HEK293 (cell line): ENCODE data around the gene MYADML2.

Experiments
- CTCF ChIA-PET: fragments of 350-600 bp; formaldehyde crosslinking; extraction: SDS; loops from one replicate; lab custom pipeline; 2021; ENCODE audit warnings: antibody characterized with exemption; lab: Yijun Ruan, JAX
- POLR2A ChIA-PET: fragments of 300-600 bp; formaldehyde crosslinking; extraction: SDS; loops from one replicate; lab custom pipeline; 2020; ENCODE audit warnings: antibody characterized with exemption, inconsistent platforms; lab: Yijun Ruan, JAX
- H3K27ac ChIP-seq: fragments of 200-500 bp; sonication (Bioruptor generic); 2 replicates; pipeline ENCODE4 v1.5.1; 2014; ENCODE audit warnings: low read depth, low read length, control low read depth, inconsistent platforms; ENCODE audit errors: extremely low read depth
- H3K36me3 ChIP-seq, 2 experiments: fragments of 200-500 bp in 1 of 2; sonication (Bioruptor generic) in 1 of 2; 1 replicate in 1 of 2; 2 replicates in 1 of 2; pipeline ENCODE4 v1.5.1; 2014 to 2017; ENCODE audit warnings: inconsistent platforms in 2 of 2, low read length in 2 of 2; ENCODE audit not compliant: control insufficient read depth in 2 of 2, insufficient read depth in 1 of 2
- H3K4me1 ChIP-seq: fragments of 200-500 bp; sonication (Bioruptor generic); 2 replicates; pipeline ENCODE4 v1.5.1; 2014; ENCODE audit warnings: mild to moderate bottlenecking, low read length, inconsistent platforms; ENCODE audit not compliant: control insufficient read depth, insufficient read depth
- H3K4me3 ChIP-seq: 2 replicates; pipeline ENCODE4 v1.5.1; 2011; ENCODE audit warnings: low read depth, mild to moderate bottlenecking, control low read depth, low read length, moderate library complexity
- H3K9me3 ChIP-seq: fragments of 200-500 bp; sonication (Bioruptor generic); 2 replicates; pipeline ENCODE4 v1.5.1; 2014; ENCODE audit warnings: low read depth, low read length, inconsistent platforms; ENCODE audit not compliant: control insufficient read depth, insufficient read depth
- GFI1B ChIP-seq: fragments of 450-650 bp; formaldehyde crosslinking; IDR thresholded peaks from 2 replicates; pipeline ENCODE4 v1.5.1; 2016; ENCODE audit warnings: missing biosample characterization, missing genetic modification characterization
- SP2 ChIP-seq: fragments of 450-650 bp; formaldehyde crosslinking; IDR thresholded peaks from 2 replicates; pipeline ENCODE4 v1.5.1; 2016; ENCODE audit warnings: missing biosample characterization, missing genetic modification characterization
- TCF7L2 ChIP-seq: IDR thresholded peaks from 2 replicates; pipeline ENCODE4 v1.6.1; 2011; ENCODE audit warnings: low read depth, mild to moderate bottlenecking, inconsistent platforms, low read length, moderate library complexity, borderline replicate concordance
- TRIM28 ChIP-seq: IDR thresholded peaks from 2 replicates; pipeline ENCODE4 v1.6.1; 2011; ENCODE audit warnings: low read length, control low read depth, borderline replicate concordance
- ZBTB20 ChIP-seq: fragments of 450-650 bp; formaldehyde crosslinking; IDR thresholded peaks from 2 replicates; pipeline ENCODE4 v1.5.1; 2016; ENCODE audit warnings: missing biosample characterization, missing genetic modification characterization
- ZBTB48 ChIP-seq: fragments of 450-650 bp; formaldehyde crosslinking; IDR thresholded peaks from 2 replicates; pipeline ENCODE4 v1.5.1; 2016; ENCODE audit warnings: missing biosample characterization, missing genetic modification characterization
- ZEB2 ChIP-seq: fragments of 450-650 bp; formaldehyde crosslinking; IDR thresholded peaks from 2 replicates; pipeline ENCODE4 v1.5.1; 2016; ENCODE audit warnings: missing biosample characterization, missing genetic modification characterization
- ZNF112 ChIP-seq: fragments of 450-650 bp; formaldehyde crosslinking; IDR thresholded peaks from 2 replicates; pipeline ENCODE4 v1.5.0; 2017; ENCODE audit warnings: missing biosample characterization, missing genetic modification characterization
- ZNF138 ChIP-seq: fragments of 450-650 bp; formaldehyde crosslinking; IDR thresholded peaks from 2 replicates; pipeline ENCODE4 v1.5.1; 2016; ENCODE audit warnings: missing biosample characterization, missing genetic modification characterization, borderline replicate concordance
- ZNF169 ChIP-seq: fragments of 450-650 bp; formaldehyde crosslinking; IDR thresholded peaks from 2 replicates; pipeline ENCODE4 v1.5.1; 2016; ENCODE audit warnings: missing biosample characterization, missing genetic modification characterization
- ZNF175 ChIP-seq: fragments of 450-650 bp; formaldehyde crosslinking; IDR thresholded peaks from 2 replicates; pipeline ENCODE4 v1.5.1; 2016; ENCODE audit warnings: missing biosample characterization, missing genetic modification characterization
- ZNF239 ChIP-seq: fragments of 450-650 bp; formaldehyde crosslinking; IDR thresholded peaks from 2 replicates; pipeline ENCODE4 v1.5.1; 2016; ENCODE audit warnings: missing biosample characterization, missing genetic modification characterization
- ZNF335 ChIP-seq: fragments of 450-650 bp; formaldehyde crosslinking; conservative IDR thresholded peaks from 2 replicates; pipeline ENCODE4 v1.5.1; 2016; ENCODE audit warnings: missing biosample characterization, missing genetic modification characterization
- ZNF423 ChIP-seq: fragments of 450-650 bp; formaldehyde crosslinking; IDR thresholded peaks from 2 replicates; pipeline ENCODE4 v1.5.1; 2016; ENCODE audit warnings: missing biosample characterization, missing genetic modification characterization
- ZNF555 ChIP-seq: fragments of 450-650 bp; formaldehyde crosslinking; conservative IDR thresholded peaks from 2 replicates; pipeline ENCODE4 v1.5.1; 2017; ENCODE audit warnings: missing biosample characterization, mild to moderate bottlenecking, missing genetic modification characterization, inconsistent platforms
- ZNF600 ChIP-seq: fragments of 450-650 bp; formaldehyde crosslinking; IDR thresholded peaks from 2 replicates; pipeline ENCODE4 v1.5.1; 2016; ENCODE audit warnings: missing biosample characterization, missing genetic modification characterization
- ZNF621 ChIP-seq: fragments of 450-650 bp; formaldehyde crosslinking; IDR thresholded peaks from 2 replicates; pipeline ENCODE4 v1.5.1; 2017; ENCODE audit warnings: missing biosample characterization, missing genetic modification characterization
- ZNF777 ChIP-seq: fragments of 450-650 bp; formaldehyde crosslinking; IDR thresholded peaks from 2 replicates; pipeline ENCODE4 v1.5.1; 2017; ENCODE audit warnings: missing biosample characterization, missing genetic modification characterization, borderline replicate concordance
- TF ChIP-seq, protein P1 (sequence below): fragments of 450-650 bp; formaldehyde crosslinking; IDR thresholded peaks from 2 replicates; pipeline ENCODE4 v1.5.1; 2016; ENCODE audit warnings: missing biosample characterization, missing genetic modification characterization
- TF ChIP-seq, protein P2 (sequence below): fragments of 450-650 bp; formaldehyde crosslinking; IDR thresholded peaks from 2 replicates; pipeline ENCODE4 v1.5.1; 2017; ENCODE audit warnings: missing biosample characterization, missing genetic modification characterization

Gene MYADML2

DNA sequence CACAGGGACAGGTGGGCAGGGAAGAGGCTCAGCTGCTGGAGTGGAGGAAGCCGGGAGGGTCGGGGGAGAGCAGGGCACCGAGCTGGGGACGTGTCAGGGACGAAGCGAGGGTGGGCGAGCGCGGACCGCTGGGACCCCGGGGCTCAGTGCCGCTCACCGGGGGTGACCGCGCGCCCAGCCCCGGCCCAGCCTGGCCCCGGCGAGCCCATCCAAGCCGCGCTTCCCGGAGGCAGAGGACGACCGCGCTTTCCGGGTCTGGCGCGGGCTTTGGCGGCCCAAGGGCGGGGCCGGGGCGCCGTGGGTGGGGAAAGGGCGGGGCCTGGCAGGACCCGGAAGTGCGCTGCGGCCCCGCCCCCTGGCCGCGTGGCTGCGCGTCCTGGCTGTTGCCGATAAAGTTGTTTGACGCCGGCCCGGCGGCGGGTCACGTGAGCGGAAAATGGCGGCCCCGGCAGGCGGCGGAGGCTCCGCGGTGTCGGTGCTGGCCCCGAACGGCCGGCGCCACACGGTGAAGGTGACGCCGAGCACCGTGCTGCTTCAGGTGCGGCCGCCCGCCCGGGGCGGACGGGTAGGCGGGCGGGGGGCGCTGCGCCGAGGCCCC is 30.3 kb upstream of the MYADML2 start, which contains the start of gene ASPSCR1 (continued):
- TF ChIP-seq, protein P1, sequence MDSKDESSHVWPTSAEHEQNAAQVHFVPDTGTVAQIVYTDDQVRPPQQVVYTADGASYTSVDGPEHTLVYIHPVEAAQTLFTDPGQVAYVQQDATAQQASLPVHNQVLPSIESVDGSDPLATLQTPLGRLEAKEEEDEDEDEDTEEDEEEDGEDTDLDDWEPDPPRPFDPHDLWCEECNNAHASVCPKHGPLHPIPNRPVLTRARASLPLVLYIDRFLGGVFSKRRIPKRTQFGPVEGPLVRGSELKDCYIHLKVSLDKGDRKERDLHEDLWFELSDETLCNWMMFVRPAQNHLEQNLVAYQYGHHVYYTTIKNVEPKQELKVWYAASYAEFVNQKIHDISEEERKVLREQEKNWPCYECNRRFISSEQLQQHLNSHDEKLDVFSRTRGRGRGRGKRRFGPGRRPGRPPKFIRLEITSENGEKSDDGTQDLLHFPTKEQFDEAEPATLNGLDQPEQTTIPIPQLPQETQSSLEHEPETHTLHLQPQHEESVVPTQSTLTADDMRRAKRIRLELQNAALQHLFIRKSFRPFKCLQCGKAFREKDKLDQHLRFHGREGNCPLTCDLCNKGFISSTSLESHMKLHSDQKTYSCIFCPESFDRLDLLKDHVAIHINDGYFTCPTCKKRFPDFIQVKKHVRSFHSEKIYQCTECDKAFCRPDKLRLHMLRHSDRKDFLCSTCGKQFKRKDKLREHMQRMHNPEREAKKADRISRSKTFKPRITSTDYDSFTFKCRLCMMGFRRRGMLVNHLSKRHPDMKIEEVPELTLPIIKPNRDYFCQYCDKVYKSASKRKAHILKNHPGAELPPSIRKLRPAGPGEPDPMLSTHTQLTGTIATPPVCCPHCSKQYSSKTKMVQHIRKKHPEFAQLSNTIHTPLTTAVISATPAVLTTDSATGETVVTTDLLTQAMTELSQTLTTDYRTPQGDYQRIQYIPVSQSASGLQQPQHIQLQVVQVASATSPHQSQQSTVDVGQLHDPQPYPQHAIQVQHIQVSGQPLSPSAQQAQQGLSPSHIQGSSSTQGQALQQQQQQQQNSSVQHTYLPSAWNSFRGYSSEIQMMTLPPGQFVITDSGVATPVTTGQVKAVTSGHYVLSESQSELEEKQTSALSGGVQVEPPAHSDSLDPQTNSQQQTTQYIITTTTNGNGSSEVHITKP (tag by site-specific recombination), result no peak
- no peak for TF ChIP-seq ZNF175 (tag by site-specific recombination)

DNA sequence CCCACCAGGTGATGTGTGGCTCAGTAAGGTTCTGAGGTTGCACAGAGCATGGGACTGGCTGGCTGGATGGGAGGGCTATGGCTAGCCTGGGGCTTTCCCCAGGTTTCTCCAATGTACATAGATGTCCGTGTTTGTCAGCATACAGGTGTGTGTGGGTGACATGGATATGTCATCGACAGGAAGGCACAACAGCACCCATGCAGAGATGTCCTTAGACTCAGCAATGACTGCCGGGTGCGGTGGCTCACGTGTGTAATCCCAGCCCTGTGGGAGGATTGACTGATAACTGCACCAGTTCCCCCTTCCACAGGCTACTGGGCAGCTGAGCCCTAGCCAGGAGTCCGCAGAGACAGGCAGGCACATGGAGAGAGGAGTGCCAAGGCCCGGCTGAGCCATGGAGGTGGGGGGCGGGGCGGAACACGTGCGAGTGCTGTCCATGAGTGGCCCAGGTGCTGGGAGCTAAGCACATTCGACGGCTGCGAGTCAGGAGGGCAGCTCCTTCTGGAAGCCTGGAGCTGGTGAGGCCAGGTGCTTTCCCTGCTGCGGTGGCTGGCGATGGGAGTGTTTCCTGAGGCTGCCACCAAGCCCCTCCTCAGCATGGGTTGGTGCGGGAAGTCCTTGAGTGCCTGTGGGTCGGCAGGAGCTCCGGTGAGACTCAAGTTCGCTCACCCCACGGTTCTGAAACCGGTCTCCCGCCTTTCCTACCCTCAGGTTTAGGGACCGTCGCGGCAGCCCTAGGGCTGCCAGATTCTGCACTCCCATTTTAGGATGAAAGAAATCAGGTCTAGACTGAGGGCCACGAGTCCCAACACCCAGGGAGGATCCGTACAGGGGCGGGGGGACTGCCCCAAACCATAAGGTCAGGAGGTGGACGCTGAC is 29.5 kb upstream of the MYADML2 start:
- no peaks in the 10 kb centered on the region for H3K9me3 ChIP-seq
- TF ChIP-seq ZNF600 (tag by site-specific recombination), result 0 out of 2 replicates have a peak, but pooled peaks have one; percentile 10
- no peak for TF ChIP-seq ZNF112
- TF ChIP-seq ZNF169, result no peak
- peak; percentile 52; the same call in 1 of the 2 replicates for TF ChIP-seq ZNF777
- TF ChIP-seq TRIM28, result no peak
- TF ChIP-seq ZNF138 (tag by site-specific recombination), result no peak
- no peak for TF ChIP-seq ZNF621
- no peak for TF ChIP-seq ZNF423 (tag by site-specific recombination)
- TF ChIP-seq TCF7L2, result no peak
- no peak; the same call in 1 of the 2 replicates for TF ChIP-seq ZBTB20 (tag by site-specific recombination)
- no peak for TF ChIP-seq ZNF555 (tag by site-specific recombination)
- TF ChIP-seq GFI1B (tag by site-specific recombination), result no peak
- peak; percentile 90 for TF ChIP-seq ZNF335 (tag by site-specific recombination)
- TF ChIP-seq ZNF239 (tag by site-specific recombination), result no peak
- no peak for TF ChIP-seq ZEB2 (tag by site-specific recombination)
- TF ChIP-seq, protein P2, sequence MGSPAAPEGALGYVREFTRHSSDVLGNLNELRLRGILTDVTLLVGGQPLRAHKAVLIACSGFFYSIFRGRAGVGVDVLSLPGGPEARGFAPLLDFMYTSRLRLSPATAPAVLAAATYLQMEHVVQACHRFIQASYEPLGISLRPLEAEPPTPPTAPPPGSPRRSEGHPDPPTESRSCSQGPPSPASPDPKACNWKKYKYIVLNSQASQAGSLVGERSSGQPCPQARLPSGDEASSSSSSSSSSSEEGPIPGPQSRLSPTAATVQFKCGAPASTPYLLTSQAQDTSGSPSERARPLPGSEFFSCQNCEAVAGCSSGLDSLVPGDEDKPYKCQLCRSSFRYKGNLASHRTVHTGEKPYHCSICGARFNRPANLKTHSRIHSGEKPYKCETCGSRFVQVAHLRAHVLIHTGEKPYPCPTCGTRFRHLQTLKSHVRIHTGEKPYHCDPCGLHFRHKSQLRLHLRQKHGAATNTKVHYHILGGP, result no peak
- peak; percentile 37; the same call in 1 of the 2 replicates for TF ChIP-seq SP2
- peak; percentile 98 for TF ChIP-seq ZBTB48
- peak overlapping the region; percentile 81 for H3K27ac ChIP-seq
- ChIA-PET POLR2A (interaction anchor here (0.6 to 1.0 kb wide), 5 partner anchors 8 to 82 kb away, joined by 3 to 9 read pairs (median 4); partner anchors contain the start of gene DCXR), CTCF (interaction anchor here (0.5 to 1.6 kb wide), 5 partner anchors 12 to 731 kb away, joined by 3 to 9 read pairs (median 4); no protein-coding TSS in a partner anchor)
- H3K36me3 ChIP-seq, result peaks cover 0 to 15% of the 10 kb centered on the region in 2 experiments; a peak in 2 of 3 replicates
- peak overlapping the region; percentile 67 for H3K4me3 ChIP-seq
- H3K4me1 ChIP-seq, result peaks cover 5% of the 10 kb centered on the region
